ENCODE data around the gene HLA-E. TPM values are rescaled to one million over a fixed set of nuclear protein-coding genes. Genes with fewer than 3 reads are reported as not detected.
"Not testable (repeated sequence)": the region's sequence is repeated elsewhere in the genome, so short reads cannot be mapped to it uniquely, and the experiment has no call there.

The HLA-E gene
- total and polyA plus RNA-seq, 2 donors = 141 to 564 TPM

- DNase-seq (ENCODE audit: extremely low spot score); H3K36me3 ChIP-seq (ENCODE audit: insufficient read depth); H3K4me3 ChIP-seq (ENCODE audit: low read depth, low read length); H3K4me1 ChIP-seq (ENCODE audit: insufficient read depth); H3K27ac ChIP-seq (ENCODE audit: low read depth): not testable (repeated sequence)
- WGBS = 94% methylated on average over 6 of the region's 6 CpGs
These were observed 620 bp upstream of the HLA-E start for GRCh38 chr6:30488697-30489080.

- Histone ChIP-seq H3K4me3 (ENCODE audit: low read depth, low read length) (peak overlapping the region; percentile 91), H3K4me1 (ENCODE audit: insufficient read depth) (no peaks in the 10 kb centered on the region), H3K36me3 (ENCODE audit: insufficient read depth) (peaks cover 7% of the 10 kb centered on the region), H3K27ac (ENCODE audit: low read depth) (peak overlapping the region; percentile 99)
- DNase-seq (ENCODE audit: extremely low spot score) = no peak
- WGBS = 16% methylated on average over 38 of the region's 38 CpGs
These were observed 942 bp downstream of the HLA-E start for GRCh38 chr6:30490026-30490876.

- 83% methylated on average over 14 of the region's 14 CpGs for WGBS
- H3K27ac ChIP-seq (ENCODE audit: low read depth); DNase-seq (ENCODE audit: extremely low spot score); H3K4me1 ChIP-seq (ENCODE audit: insufficient read depth); H3K36me3 ChIP-seq (ENCODE audit: insufficient read depth): not testable (repeated sequence)
- H3K4me3 ChIP-seq (ENCODE audit: low read depth, low read length) = peak overlapping the region; percentile 91
These were observed 2.1 kb downstream of the HLA-E start for GRCh38 chr6:30491291-30491953.

- WGBS = 89% methylated on average over 16 of the region's 16 CpGs
- Histone ChIP-seq H3K4me3 (ENCODE audit: low read depth, low read length) (peak overlapping the region; percentile 44), H3K36me3 (ENCODE audit: insufficient read depth) (peaks cover 7% of the 10 kb centered on the region), H3K4me1 (ENCODE audit: insufficient read depth) (no peaks in the 10 kb centered on the region), H3K27ac (ENCODE audit: low read depth) (no peak overlapping the region)
- DNase-seq (ENCODE audit: extremely low spot score) = no peak
These were observed 3.0 kb downstream of the HLA-E start for GRCh38 chr6:30491991-30492952.

- Histone ChIP-seq H3K4me3 (ENCODE audit: low read depth, low read length) (no peak overlapping the region), H3K36me3 (ENCODE audit: insufficient read depth) (peaks cover 7% of the 10 kb centered on the region), H3K27ac (ENCODE audit: low read depth) (no peak overlapping the region), H3K4me1 (ENCODE audit: insufficient read depth) (no peaks in the 10 kb centered on the region)
- no peak for DNase-seq (ENCODE audit: extremely low spot score)
- 72% methylated on average over 8 of the region's 8 CpGs for WGBS
These were observed 4.4 kb downstream of the HLA-E start for GRCh38 chr6:30493643-30494250.

GRCh38 chr6:30494291-30494861, 5.1 kb downstream of the HLA-E start:
- no peak for DNase-seq (ENCODE audit: extremely low spot score)
- Histone ChIP-seq H3K36me3 (ENCODE audit: insufficient read depth) (peaks cover 7% of the 10 kb centered on the region), H3K4me1 (ENCODE audit: insufficient read depth) (no peaks in the 10 kb centered on the region), H3K4me3 (ENCODE audit: low read depth, low read length) (no peak overlapping the region), H3K27ac (ENCODE audit: low read depth) (no peak overlapping the region)
- WGBS = 87% methylated on average over 8 of the region's 8 CpGs

- H3K27ac ChIP-seq (ENCODE audit: low read depth); H3K4me1 ChIP-seq (ENCODE audit: insufficient read depth); H3K4me3 ChIP-seq (ENCODE audit: low read depth, low read length); DNase-seq (ENCODE audit: extremely low spot score); H3K36me3 ChIP-seq (ENCODE audit: insufficient read depth): not testable (repeated sequence)
- WGBS = 86% methylated on average over 4 of the region's 4 CpGs
These were observed 5.8 kb downstream of the HLA-E start for GRCh38 chr6:30495060-30495459.

GRCh38 chr6:30495993-30496392, 6.7 kb downstream of the HLA-E start:
- peaks cover 4% of the 10 kb centered on the region for H3K36me3 ChIP-seq (ENCODE audit: insufficient read depth)
- DNase-seq (ENCODE audit: extremely low spot score) = no peak
- no peak overlapping the region for H3K4me3 ChIP-seq (ENCODE audit: low read depth, low read length)
- 86% methylated on average over 4 of the region's 4 CpGs for WGBS
- no peak overlapping the region for H3K27ac ChIP-seq (ENCODE audit: low read depth)
- no peaks in the 10 kb centered on the region for H3K4me1 ChIP-seq (ENCODE audit: insufficient read depth)

GRCh38 chr6:30497261-30497599, 7.9 kb downstream of the HLA-E start:
- not testable (repeated sequence) for H3K4me1 ChIP-seq (ENCODE audit: insufficient read depth); H3K36me3 ChIP-seq (ENCODE audit: insufficient read depth); H3K4me3 ChIP-seq (ENCODE audit: low read depth, low read length); H3K27ac ChIP-seq (ENCODE audit: low read depth); DNase-seq (ENCODE audit: extremely low spot score)
- WGBS = 95% methylated on average over 5 of the region's 5 CpGs

- H3K36me3 ChIP-seq (ENCODE audit: insufficient read depth) = peaks cover 2% of the 10 kb centered on the region
- no peaks in the 10 kb centered on the region for H3K4me1 ChIP-seq (ENCODE audit: insufficient read depth)
- WGBS = 78% methylated on average over 3 of the region's 3 CpGs
- DNase-seq (ENCODE audit: extremely low spot score) = no peak
- H3K4me3 ChIP-seq (ENCODE audit: low read depth, low read length) = no peak overlapping the region
- H3K27ac ChIP-seq (ENCODE audit: low read depth) = no peak overlapping the region
These were observed 8.4 kb downstream of the HLA-E start for GRCh38 chr6:30497714-30498113.

GRCh38 chr6:30498705-30499104, 9.4 kb downstream of the HLA-E start:
- not testable (repeated sequence) for H3K27ac ChIP-seq (ENCODE audit: low read depth); DNase-seq (ENCODE audit: extremely low spot score); H3K36me3 ChIP-seq (ENCODE audit: insufficient read depth); H3K4me3 ChIP-seq (ENCODE audit: low read depth, low read length); H3K4me1 ChIP-seq (ENCODE audit: insufficient read depth)
- WGBS = 93% methylated on average over 35 of the region's 37 CpGs

GRCh38 chr6:30500421-30501355, 11.4 kb downstream of the HLA-E start:
- WGBS = 52% methylated on average over 10 of the region's 10 CpGs
- Histone ChIP-seq H3K4me3 (ENCODE audit: low read depth, low read length) (no peak overlapping the region), H3K36me3 (ENCODE audit: insufficient read depth) (no peaks in the 10 kb centered on the region), H3K27ac (ENCODE audit: low read depth) (no peak overlapping the region), H3K4me1 (ENCODE audit: insufficient read depth) (no peaks in the 10 kb centered on the region)
- no peak for DNase-seq (ENCODE audit: extremely low spot score)
